Endothelial cell of umbilical vein (primary cell): ENCODE data around the gene CCDC86. TPM values are rescaled to one million over a fixed set of nuclear protein-coding genes. Genes with fewer than 3 reads are reported as not detected.

Experiments
- BruUV-seq: library from RNA; stranded (reverse); fragments of 400-500 nt; replicated peaks from 2 replicates; lab custom pipeline; 2021; lab: Mats Ljungman, UMichigan
- CTCF ChIA-PET: fragments of 300-600, 350-600 bp; sonication (Branson Sonifier 250); formaldehyde crosslinking; loops from one replicate; lab custom pipeline; 2021; ENCODE audit warnings: antibody characterized with exemption, inconsistent platforms; lab: Charles Lee
- POLR2A ChIA-PET: fragments of 300-600, 350-600 bp; sonication (Branson Sonifier 250); formaldehyde crosslinking; loops from one replicate; lab custom pipeline; 2021; ENCODE audit warnings: antibody characterized with exemption, inconsistent platforms; lab: Charles Lee
- DNase-seq: peaks from one replicate; pipeline ENCODE4 v3.0.0-alpha.2; 2011; ENCODE audit warnings: low read depth, low spot score
- FAIRE-seq: peaks from 2 replicates; lab custom pipeline; 2011; peaks lifted over from hg19 to GRCh38; lab: Jason Lieb, UNC
- H2AFZ ChIP-seq: 2 replicates; pipeline ENCODE4 v1.6.0; 2012; ENCODE audit warnings: low read depth, low read length, control low read depth, inconsistent platforms
- H3K27ac ChIP-seq: 2 replicates; pipeline ENCODE4 v1.5.1; 2011; ENCODE audit warnings: low read depth, mild to moderate bottlenecking, control low read depth, low read length, moderate library complexity; ENCODE audit not compliant: insufficient read depth
- H3K27me3 ChIP-seq, 2 experiments: 2 replicates each; pipeline versions ENCODE4 v1.6.0 to v1.6.1; 2011; ENCODE audit warnings: low read length in 2 of 2, mixed read lengths in 1 of 2; ENCODE audit not compliant: control insufficient read depth in 2 of 2, insufficient read depth in 2 of 2
- H3K36me3 ChIP-seq, 2 experiments: 2 replicates in 1 of 2; 3 replicates in 1 of 2; pipeline ENCODE4 v1.5.1; 2011; ENCODE audit warnings: low read length in 2 of 2, mild to moderate bottlenecking in 1 of 2, moderate library complexity in 1 of 2; ENCODE audit not compliant: control insufficient read depth in 2 of 2, insufficient read depth in 2 of 2; ENCODE audit errors: extremely low read depth in 1 of 2
- H3K4me1 ChIP-seq: 3 replicates; pipeline ENCODE4 v1.5.1; 2011; ENCODE audit warnings: mild to moderate bottlenecking, low read length; ENCODE audit not compliant: control insufficient read depth, insufficient read depth; ENCODE audit errors: extremely low read depth
- H3K4me2 ChIP-seq: 2 replicates; pipeline ENCODE4 v1.6.1; 2011; ENCODE audit warnings: low read length, control low read depth, mixed read lengths; ENCODE audit not compliant: insufficient read depth
- H3K4me3 ChIP-seq, 3 experiments: fragments of 200-600 bp in 1 of 3; sonication (generic), shearing (Covaris generic) in 1 of 3; replicated peaks in 1 of 3; 2 replicates each; pipeline ENCODE4 v1.5.1; 2011 to 2016; ENCODE audit warnings: control low read depth in 3 of 3, low read length in 3 of 3, mild to moderate bottlenecking in 2 of 3, inconsistent platforms in 1 of 3, low read depth in 1 of 3, moderate library complexity in 1 of 3; ENCODE audit not compliant: insufficient read depth in 1 of 3
- H3K79me2 ChIP-seq: 2 replicates; pipeline ENCODE4 v1.6.0; 2012; ENCODE audit warnings: low read length, inconsistent platforms; ENCODE audit not compliant: control insufficient read depth, insufficient read depth
- H3K9ac ChIP-seq: replicated peaks from 2 replicates; pipeline ENCODE3; 2011; ENCODE audit warnings: low read length, control low read depth; ENCODE audit not compliant: insufficient read depth; ENCODE audit errors: extremely low read depth
- H3K9me1 ChIP-seq: replicated peaks from 3 replicates; pipeline ENCODE4 v1.6.0; 2011; ENCODE audit warnings: mild to moderate bottlenecking, low read length; ENCODE audit not compliant: control insufficient read depth, insufficient read depth; ENCODE audit errors: extremely low read depth
- H3K9me3 ChIP-seq: replicated peaks from 2 replicates; pipeline ENCODE4 v1.5.1; 2012; ENCODE audit warnings: low read length, inconsistent platforms; ENCODE audit not compliant: control insufficient read depth, insufficient read depth
- H4K20me1 ChIP-seq: replicated peaks from 2 replicates; pipeline ENCODE3; 2011; ENCODE audit warnings: mild to moderate bottlenecking, low read length; ENCODE audit not compliant: control insufficient read depth, insufficient read depth; ENCODE audit errors: extremely low read depth
- EZH2 ChIP-seq: IDR thresholded peaks from 2 replicates; pipeline ENCODE4 v1.6.1; 2012; ENCODE audit warnings: borderline replicate concordance, low read depth, mild to moderate bottlenecking, moderate library complexity, low read length, inconsistent platforms; ENCODE audit not compliant: severe bottlenecking
- FOS ChIP-seq: IDR thresholded peaks from 2 replicates; pipeline ENCODE4 v1.6.1; 2011; ENCODE audit warnings: mild to moderate bottlenecking, low read length, moderate library complexity, borderline replicate concordance; ENCODE audit not compliant: insufficient read depth
- GATA2 ChIP-seq: IDR thresholded peaks from 2 replicates; pipeline ENCODE4 v1.7.0; 2011; ENCODE audit warnings: low read depth, mild to moderate bottlenecking, moderate library complexity, mixed read lengths, low read length; ENCODE audit not compliant: insufficient read length, insufficient read depth
- JUN ChIP-seq: IDR thresholded peaks from 2 replicates; pipeline ENCODE4 v1.6.1; 2011; ENCODE audit warnings: borderline replicate concordance, low read depth; ENCODE audit not compliant: insufficient read length, insufficient read depth
- MYC ChIP-seq: IDR thresholded peaks from one replicate; pipeline ENCODE4 v1.6.1; 2011; ENCODE audit warnings: mild to moderate bottlenecking, low read depth, low read length
- POLR2A ChIP-seq: IDR thresholded peaks from 2 replicates; pipeline ENCODE4 v1.6.1; 2012; ENCODE audit warnings: low read depth, mild to moderate bottlenecking, control low read depth, low read length
- POLR2AphosphoS5 ChIP-seq: IDR thresholded peaks from 2 replicates; pipeline ENCODE4 v1.6.1; 2012; ENCODE audit warnings: low read depth, mild to moderate bottlenecking, control low read depth, low read length, moderate library complexity; ENCODE audit not compliant: insufficient read depth
- dilution Hi-C: fragments of 300-500 bp; cut with MboI; formaldehyde crosslinking; loops from one replicate; pipeline ENCODE4 v1.15.0; 2019; ENCODE audit warnings: low sequenced_read_pairs; ENCODE audit not compliant: extremely low pct_ligation_motif_present
- intact Hi-C: fragments of 100-400 bp; cut with micrococcal nuclease; formaldehyde crosslinking; loops from one replicate; pipeline ENCODE4 v1.10.0; 2022
- polyA plus RNA-seq, 4 experiments: library from polyadenylated mRNA; depleted of rRNA in 3 of 4; stranded (reverse) in 3 of 4; unstranded in 1 of 4; fragments of >200 nt; gene quantifications; 2 replicates each; pipeline versions ENCODE4 v1.2.1 to v1.2.3, GENCODE V29; 2011 to 2012; ENCODE audit warnings: missing spikeins in 1 of 4
- total RNA-seq: library from RNA; stranded (reverse); gene quantifications from 2 replicates; pipeline ENCODE4 v1.2.3, GENCODE V29; 2021
- TF ChIP-seq, protein P1 (sequence below): IDR thresholded peaks from 2 replicates; pipeline ENCODE4 v1.6.1; 2011; ENCODE audit not compliant: insufficient read depth, insufficient read length
- TF ChIP-seq, protein P2 (sequence below), 2 donors: IDR thresholded peaks; 1 replicate in 1 of 2; 2 replicates in 1 of 2; pipeline ENCODE4 v1.5.1; 2011; ENCODE audit warnings: low read length in 2 of 2, mild to moderate bottlenecking in 2 of 2, moderate library complexity in 2 of 2, control low read depth in 1 of 2, inconsistent platforms in 1 of 2, low read depth in 1 of 2; ENCODE audit not compliant: insufficient read depth in 1 of 2; ENCODE audit errors: extremely low read depth in 1 of 2

The CCDC86 gene
- total and polyA plus RNA-seq, 2 donors (not counting 3 experiments of a cell fraction or from before 2014, with no cell fraction given): 29.8 to 60.8 TPM

DNA sequence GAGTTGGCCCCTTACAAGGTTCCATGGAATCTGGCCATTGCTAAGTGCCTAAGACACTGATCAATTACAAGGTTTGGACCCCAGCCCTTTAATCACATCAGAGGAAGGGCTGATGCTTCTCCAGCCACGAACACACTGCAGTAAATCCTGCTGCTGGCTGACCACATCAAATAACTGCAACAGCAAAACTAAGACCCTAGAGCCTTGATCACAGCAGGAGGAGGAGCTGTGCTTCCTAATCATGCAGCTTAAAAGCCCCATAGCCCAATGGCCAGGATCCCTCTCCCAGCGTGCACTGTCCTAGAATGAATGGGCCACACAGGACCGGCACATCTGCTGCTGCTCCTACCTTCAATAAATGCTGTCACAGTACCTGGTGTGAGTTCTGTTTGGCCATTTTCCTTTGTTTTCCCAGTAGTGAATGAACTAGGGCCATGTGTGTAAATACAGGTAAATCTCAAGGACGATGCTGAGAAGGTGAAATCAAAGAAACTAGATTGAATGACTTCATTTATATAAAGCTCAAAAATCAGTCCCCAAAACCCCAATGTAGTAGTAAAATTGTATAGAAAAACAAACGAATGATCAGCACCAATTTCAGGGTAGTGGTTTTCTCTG, 38.2 kb downstream of the CCDC86 start:
- TF ChIP-seq GATA2: no peak
- TF ChIP-seq, protein P1, sequence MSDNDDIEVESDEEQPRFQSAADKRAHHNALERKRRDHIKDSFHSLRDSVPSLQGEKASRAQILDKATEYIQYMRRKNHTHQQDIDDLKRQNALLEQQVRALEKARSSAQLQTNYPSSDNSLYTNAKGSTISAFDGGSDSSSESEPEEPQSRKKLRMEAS: no peak
- TF ChIP-seq MYC: no peak
- TF ChIP-seq JUN: no peak
- TF ChIP-seq EZH2: no peak
- no peak for TF ChIP-seq POLR2A
- TF ChIP-seq, protein P2, sequence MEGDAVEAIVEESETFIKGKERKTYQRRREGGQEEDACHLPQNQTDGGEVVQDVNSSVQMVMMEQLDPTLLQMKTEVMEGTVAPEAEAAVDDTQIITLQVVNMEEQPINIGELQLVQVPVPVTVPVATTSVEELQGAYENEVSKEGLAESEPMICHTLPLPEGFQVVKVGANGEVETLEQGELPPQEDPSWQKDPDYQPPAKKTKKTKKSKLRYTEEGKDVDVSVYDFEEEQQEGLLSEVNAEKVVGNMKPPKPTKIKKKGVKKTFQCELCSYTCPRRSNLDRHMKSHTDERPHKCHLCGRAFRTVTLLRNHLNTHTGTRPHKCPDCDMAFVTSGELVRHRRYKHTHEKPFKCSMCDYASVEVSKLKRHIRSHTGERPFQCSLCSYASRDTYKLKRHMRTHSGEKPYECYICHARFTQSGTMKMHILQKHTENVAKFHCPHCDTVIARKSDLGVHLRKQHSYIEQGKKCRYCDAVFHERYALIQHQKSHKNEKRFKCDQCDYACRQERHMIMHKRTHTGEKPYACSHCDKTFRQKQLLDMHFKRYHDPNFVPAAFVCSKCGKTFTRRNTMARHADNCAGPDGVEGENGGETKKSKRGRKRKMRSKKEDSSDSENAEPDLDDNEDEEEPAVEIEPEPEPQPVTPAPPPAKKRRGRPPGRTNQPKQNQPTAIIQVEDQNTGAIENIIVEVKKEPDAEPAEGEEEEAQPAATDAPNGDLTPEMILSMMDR (IDR thresholded peaks at IDR 0.05; ENCODE audit: extremely low read depth in 1 of 2, insufficient read depth in 1 of 2, low read depth in 1 of 2, low read length in 2 of 2): no peak
- no peak for TF ChIP-seq POLR2AphosphoS5
- no peak for TF ChIP-seq FOS
- no peak overlapping the region for H3K4me3 ChIP-seq
- H2AFZ ChIP-seq: no peak overlapping the region
- DNase-seq: no peak
- no peaks in the 10 kb centered on the region for H3K27me3 ChIP-seq
- BruUV-seq: no TSS peak
- H3K9me3 ChIP-seq: no peaks in the 10 kb centered on the region
- no peaks in the 10 kb centered on the region for H3K36me3 ChIP-seq
- H3K9me1 ChIP-seq: no peaks in the 10 kb centered on the region
- no peak overlapping the region for H3K9ac ChIP-seq
- no peaks in the 10 kb centered on the region for H4K20me1 ChIP-seq
- FAIRE-seq: no peak
- dilution Hi-C loops: no loop called here
- ChIA-PET CTCF (interaction anchor here (1.6 to 3.2 kb wide), 2 partner anchors 19 to 49 kb away, joined by 7 to 18 read pairs; no protein-coding TSS in a partner anchor), POLR2A (no interaction called here)
- no peaks in the 10 kb centered on the region for H3K79me2 ChIP-seq
- no peak overlapping the region for H3K27ac ChIP-seq
- H3K4me2 ChIP-seq: no peak overlapping the region
- no peaks in the 10 kb centered on the region for H3K4me1 ChIP-seq
- intact Hi-C loops: no loop called here
